ENCODE measurements around the gene TBC1D22B.

TBC1D22B gene

DNA sequence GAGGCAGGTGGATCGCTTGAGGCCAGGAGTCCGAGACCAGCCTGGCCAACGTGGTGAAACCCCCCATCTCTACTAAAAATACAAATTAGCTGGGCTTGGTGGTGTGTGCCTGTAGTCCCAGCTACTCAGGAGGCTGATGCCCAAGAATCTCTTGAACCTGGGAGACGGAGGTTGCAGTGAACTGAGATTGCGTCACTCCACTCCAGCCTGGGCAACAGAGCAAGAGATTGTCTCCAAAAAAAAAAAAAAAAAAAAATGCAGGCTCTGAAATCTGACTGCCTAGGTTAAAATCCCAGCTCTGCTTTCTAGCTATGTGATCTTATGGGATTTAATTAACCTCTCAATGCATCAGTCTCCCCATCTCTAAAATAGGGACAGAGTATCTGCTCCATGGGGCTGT lies 3.6 kb downstream of the TBC1D22B start:
- no peak for DNase-seq (ENCODE audit: low read depth in 1 of 2, low spot score in 1 of 2)
- in situ Hi-C loops (cut with HindIII; ENCODE audit: low pct_unique_long_range_greater_than_20kb, low sequenced_read_pairs): no loop called here
- no peak for TF ChIP-seq JUND (IDR thresholded peaks at IDR 0.05; ENCODE audit: low read depth)

GRCh38 chr6:37262446-37263026 lies 5.0 kb downstream of the TBC1D22B start:
- peak in 1 of 2 experiments; percentile 38 for DNase-seq (ENCODE audit: low read depth in 1 of 2, low spot score in 1 of 2)

DNA sequence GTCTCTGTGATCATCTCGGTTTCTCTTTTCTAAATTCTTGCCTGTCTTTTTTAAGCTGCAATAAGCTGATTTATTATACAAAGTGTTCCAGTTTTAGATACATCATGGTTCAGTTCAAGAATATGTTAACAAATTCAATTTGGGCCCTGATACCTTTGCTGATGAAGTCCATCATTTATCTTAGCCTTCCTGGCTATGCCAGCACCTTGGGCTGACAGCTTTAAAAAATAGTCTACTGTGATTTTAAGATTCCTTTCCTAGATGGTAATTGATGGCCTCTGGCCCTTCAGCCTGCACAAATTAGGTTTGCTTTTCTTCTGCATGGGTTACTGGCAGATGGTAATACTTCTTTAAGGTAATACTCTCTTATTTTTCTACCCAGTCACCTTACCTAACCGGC lies 7.4 kb downstream of the TBC1D22B start:
- no peak for DNase-seq (ENCODE audit: low read depth in 1 of 2, low spot score in 1 of 2)
- TF ChIP-seq JUND (IDR thresholded peaks at IDR 0.05; ENCODE audit: low read depth): no peak
- in situ Hi-C loops (cut with HindIII; ENCODE audit: low pct_unique_long_range_greater_than_20kb, low sequenced_read_pairs): no loop called here

More at GRCh38 chr6:37262446-37263026, 5.0 kb downstream of the TBC1D22B start:
- in situ Hi-C loops (cut with HindIII; ENCODE audit: low pct_unique_long_range_greater_than_20kb, low sequenced_read_pairs): no loop called here
- TF ChIP-seq JUND (IDR thresholded peaks at IDR 0.05; ENCODE audit: low read depth): no peak; the same call in 1 of the 2 replicates

DNA sequence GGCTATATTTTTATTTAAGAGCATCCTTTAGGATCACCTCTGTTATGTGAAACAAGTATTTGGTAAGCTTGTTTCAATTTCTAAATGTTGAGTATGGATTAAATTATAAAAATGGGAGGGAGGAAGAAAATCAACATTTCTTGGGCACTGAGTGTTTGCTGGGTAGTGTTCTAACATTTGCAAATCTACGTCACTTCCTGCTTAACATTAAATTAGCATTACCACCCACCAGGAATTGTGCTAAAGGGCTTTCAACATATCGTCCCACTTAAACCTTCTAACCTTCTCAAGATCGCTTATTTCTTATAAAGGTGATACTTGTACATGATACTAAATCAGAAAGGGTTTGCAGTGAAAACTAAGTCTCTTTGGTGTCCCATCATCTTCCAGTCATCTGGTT lies 8.3 kb downstream of the TBC1D22B start:
- in situ Hi-C loops (cut with HindIII; ENCODE audit: low pct_unique_long_range_greater_than_20kb, low sequenced_read_pairs): no loop called here
- TF ChIP-seq JUND (IDR thresholded peaks at IDR 0.05; ENCODE audit: low read depth): no peak
- no peak for DNase-seq (ENCODE audit: low read depth in 1 of 2, low spot score in 1 of 2)

- in situ Hi-C loops (cut with HindIII; ENCODE audit: low pct_unique_long_range_greater_than_20kb, low sequenced_read_pairs): no loop called here
- no peak for TF ChIP-seq JUND (IDR thresholded peaks at IDR 0.05; ENCODE audit: low read depth)
- DNase-seq (ENCODE audit: low read depth in 1 of 2, low spot score in 1 of 2): no peak
These were observed 11.5 kb downstream of the TBC1D22B start for GRCh38 chr6:37269105-37269504.

DNA sequence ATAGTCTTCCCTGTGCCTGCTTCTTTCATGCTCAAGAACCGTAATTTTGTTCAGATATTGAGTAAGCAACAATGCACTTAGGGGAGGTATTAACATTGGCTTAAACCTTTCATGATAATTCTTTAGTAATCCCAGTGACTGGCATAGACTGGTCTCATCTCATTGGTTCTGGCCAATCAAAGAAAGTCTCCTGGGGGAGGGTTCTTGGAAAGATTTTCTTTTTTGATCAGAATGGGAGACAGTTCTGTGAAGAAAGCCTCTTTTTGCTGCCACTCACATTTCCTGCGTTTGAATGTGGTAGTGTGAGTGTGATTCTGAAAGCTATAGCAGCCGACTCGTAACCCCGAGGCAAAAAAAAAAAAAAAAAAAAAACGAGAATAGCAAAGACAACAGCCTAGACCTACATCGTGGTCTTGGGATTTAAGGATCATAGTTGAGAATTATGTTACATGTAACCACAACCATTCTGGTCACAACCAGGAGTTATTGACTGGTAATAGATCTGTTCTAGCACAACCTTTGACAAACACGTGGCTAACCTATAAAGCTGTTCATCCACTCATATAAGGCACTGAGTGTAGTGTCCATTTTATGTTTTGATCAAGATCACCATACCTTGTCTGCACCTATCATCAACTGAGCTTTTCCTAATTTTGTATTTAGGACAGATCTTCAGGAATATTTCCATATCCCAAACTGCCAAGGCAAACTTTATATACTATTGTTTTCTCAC lies 15.4 kb downstream of the TBC1D22B start:
- DNase-seq (ENCODE audit: low read depth in 1 of 2, low spot score in 1 of 2): no peak
- in situ Hi-C loops (cut with HindIII; ENCODE audit: low pct_unique_long_range_greater_than_20kb, low sequenced_read_pairs): no loop called here
- no peak for TF ChIP-seq JUND (IDR thresholded peaks at IDR 0.05; ENCODE audit: low read depth)

- TF ChIP-seq JUND (IDR thresholded peaks at IDR 0.05; ENCODE audit: low read depth): no peak
- no peak for DNase-seq (ENCODE audit: low read depth in 1 of 2, low spot score in 1 of 2)
- in situ Hi-C loops (cut with HindIII; ENCODE audit: low pct_unique_long_range_greater_than_20kb, low sequenced_read_pairs): no loop called here
These were observed 16.1 kb downstream of the TBC1D22B start for GRCh38 chr6:37273690-37274089.

DNA sequence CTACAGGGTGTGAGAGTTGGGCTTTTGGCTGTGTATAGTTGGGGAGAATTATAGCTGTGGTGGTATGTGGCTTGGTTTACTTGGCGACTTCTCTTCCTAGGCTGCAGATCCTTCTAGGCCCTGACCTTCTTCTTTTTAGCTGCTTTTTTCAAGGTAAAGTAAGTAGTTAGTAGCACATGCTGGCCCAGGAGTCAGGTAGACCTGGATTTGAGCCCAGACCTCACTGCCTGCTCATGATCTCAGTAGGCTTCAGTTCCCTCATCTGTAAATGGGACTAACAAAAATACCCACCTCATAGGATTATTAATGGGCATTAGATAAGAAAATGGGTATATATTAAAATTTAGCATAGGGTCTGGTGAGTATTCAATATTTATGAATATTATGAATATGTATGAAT lies 17.8 kb downstream of the TBC1D22B start:
- DNase-seq (ENCODE audit: low read depth in 1 of 2, low spot score in 1 of 2): no peak
- TF ChIP-seq JUND (IDR thresholded peaks at IDR 0.05; ENCODE audit: low read depth): no peak
- in situ Hi-C loops (cut with HindIII; ENCODE audit: low pct_unique_long_range_greater_than_20kb, low sequenced_read_pairs): no loop called here

DNA sequence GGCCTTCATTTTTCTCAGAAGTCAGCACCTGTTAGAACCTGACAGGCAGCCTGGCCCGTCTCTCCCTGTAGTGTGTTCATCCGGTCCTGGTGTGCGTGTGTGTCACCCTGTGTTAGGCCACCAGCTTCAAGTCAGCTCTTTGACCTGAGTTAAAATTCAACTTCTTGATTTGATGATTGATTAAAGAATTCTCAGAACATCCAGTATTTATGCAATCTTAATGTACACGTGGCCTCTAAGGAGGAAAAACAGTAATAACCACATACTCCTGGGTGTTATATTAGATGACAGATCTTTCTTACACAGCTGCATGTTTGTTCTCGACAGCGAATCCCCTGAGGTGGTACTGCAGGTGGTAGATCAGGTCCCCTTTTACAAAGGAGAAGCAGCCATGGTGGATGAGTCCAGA lies 19.4 kb downstream of the TBC1D22B start:
- no peak for TF ChIP-seq JUND (IDR thresholded peaks at IDR 0.05; ENCODE audit: low read depth)
- in situ Hi-C loops (cut with HindIII; ENCODE audit: low pct_unique_long_range_greater_than_20kb, low sequenced_read_pairs): no loop called here
- DNase-seq (ENCODE audit: low read depth in 1 of 2, low spot score in 1 of 2): no peak

DNA sequence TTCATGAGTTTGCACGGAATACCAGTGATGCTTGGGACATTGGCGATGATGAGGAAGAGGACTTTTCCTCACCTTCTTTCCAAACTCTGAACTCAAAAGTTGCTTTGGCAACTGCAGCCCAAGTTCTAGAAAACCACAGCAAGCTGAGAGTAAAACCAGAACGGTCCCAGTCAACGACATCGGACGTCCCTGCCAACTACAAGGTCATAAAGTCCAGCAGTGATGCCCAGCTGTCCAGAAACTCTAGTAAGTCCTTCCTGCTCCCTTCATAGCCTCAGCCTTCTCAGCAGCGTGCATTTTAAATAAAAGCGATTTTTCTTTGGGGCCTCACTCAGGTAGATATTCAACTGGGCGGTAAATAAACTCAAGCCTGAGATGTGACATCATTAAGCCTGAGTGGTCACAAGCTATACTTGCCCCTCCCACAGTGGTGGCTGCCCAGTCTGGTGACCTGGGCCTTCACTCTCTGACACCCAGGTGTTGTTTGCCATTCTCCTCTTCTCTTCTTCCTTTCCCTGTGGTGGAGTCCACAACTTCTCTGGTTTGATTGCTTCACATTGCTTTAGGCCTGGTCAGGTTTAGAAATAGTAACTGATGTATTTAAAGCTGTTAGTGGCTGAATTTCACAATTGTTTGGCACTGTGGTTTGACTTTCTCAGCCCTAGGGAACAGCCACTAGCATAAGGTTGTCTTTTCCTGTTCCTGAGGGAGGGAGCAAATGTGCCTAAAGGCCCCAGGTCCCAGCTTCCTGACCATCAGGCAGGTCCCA lies 22.0 kb downstream of the TBC1D22B start:
- in situ Hi-C loops (cut with HindIII; ENCODE audit: low pct_unique_long_range_greater_than_20kb, low sequenced_read_pairs): no loop called here
- TF ChIP-seq JUND (IDR thresholded peaks at IDR 0.05; ENCODE audit: low read depth): no peak
- peak in 1 of 2 experiments; percentile 27 for DNase-seq (ENCODE audit: low read depth in 1 of 2, low spot score in 1 of 2)

- in situ Hi-C loops (cut with HindIII; ENCODE audit: low pct_unique_long_range_greater_than_20kb, low sequenced_read_pairs): no loop called here
- DNase-seq (ENCODE audit: low read depth in 1 of 2, low spot score in 1 of 2): no peak
- no peak for TF ChIP-seq JUND (IDR thresholded peaks at IDR 0.05; ENCODE audit: low read depth)
These were observed 22.8 kb downstream of the TBC1D22B start for GRCh38 chr6:37280162-37280887.

- in situ Hi-C loops (cut with HindIII; ENCODE audit: low pct_unique_long_range_greater_than_20kb, low sequenced_read_pairs): no loop called here
- no peak for TF ChIP-seq JUND (IDR thresholded peaks at IDR 0.05; ENCODE audit: low read depth)
These were observed 24.8 kb downstream of the TBC1D22B start for GRCh38 chr6:37282371-37282770.

More at GRCh38 chr6:37282371-37282770, 24.8 kb downstream of the TBC1D22B start:
- no peak for DNase-seq (ENCODE audit: low read depth in 1 of 2, low spot score in 1 of 2)

Data from T47D (cell line).